NCI-H2196 treated with DMSO at 0.1 percent for 48 hours (cell line): ENCODE measurements around the gene ATRNL1.

ENCODE experiments used
- DNase-seq: peaks from one replicate; lab custom pipeline; 2025; ENCODE audit not compliant: unreplicated experiment; lab: John Stamatoyannopoulos, UW

Gene ATRNL1

DNA sequence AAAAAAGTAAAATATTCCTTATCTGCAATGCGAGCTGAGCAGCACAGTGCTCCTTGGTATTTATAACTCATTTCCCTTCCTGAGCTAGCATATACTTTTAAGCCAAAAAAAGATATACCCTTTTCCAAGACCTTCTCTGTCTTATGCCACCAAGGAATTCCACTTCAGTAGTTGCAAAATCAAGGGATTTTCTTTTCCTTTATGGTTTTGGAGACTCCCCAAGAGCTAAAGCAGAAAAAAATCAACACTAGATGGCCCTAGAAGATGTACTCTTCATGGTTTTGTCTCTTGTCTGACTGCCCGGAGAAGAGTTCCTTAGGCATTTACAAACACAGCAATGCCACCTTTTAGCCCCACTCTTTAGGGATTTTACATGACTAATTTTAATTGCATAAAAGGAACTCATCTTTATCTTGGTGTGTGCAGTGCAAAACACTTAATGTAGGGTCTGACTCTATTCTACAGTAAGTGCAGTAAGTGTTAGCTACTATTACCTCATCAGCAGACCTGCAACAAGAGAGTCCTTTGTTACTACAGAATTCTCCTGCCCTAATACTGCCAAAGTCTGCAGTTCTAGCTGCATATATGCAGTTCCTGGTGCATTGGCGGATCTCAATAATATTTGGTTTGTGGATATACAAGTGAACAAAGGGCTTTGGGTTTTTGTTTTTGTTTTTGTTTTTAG is 736.5 kb downstream of the ATRNL1 start:
- DNase-seq = no peak

DNA sequence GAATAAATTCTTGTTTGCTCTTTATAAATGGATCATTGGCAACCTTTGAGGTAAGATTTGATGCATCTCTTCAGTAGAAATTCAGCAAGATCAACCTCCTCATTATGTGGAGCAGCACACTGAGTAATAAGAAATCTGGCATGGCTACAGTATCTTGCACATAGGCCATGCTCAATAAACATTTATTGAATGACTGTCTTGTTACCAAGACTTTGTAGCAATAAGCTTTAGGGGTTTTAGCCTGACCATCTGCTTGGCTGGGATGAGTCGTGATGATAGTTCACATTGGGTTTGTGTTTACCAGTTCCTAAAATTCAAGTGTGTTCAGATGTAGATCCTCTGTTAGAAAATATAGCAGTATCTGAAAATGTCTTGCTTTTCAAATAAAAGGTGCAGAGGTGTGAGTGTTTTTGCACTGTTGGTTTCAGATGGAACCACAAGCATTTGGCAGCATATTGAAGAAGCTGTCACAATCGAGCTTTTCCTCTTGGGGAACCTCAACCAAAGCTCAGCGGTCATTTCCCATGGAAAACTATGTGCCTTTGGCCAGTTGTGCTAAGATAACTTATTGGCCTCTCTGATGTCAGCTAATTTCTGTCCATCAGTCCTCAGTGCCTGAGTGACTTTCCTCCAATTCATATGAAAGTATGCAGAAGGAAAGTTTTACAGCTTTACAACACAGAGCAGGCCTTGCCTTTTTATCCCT is 737.3 kb downstream of the ATRNL1 start:
- no peak for DNase-seq

GRCh38 chr10:115831016-115831415 is 737.9 kb downstream of the ATRNL1 start:
- DNase-seq = no peak

DNA sequence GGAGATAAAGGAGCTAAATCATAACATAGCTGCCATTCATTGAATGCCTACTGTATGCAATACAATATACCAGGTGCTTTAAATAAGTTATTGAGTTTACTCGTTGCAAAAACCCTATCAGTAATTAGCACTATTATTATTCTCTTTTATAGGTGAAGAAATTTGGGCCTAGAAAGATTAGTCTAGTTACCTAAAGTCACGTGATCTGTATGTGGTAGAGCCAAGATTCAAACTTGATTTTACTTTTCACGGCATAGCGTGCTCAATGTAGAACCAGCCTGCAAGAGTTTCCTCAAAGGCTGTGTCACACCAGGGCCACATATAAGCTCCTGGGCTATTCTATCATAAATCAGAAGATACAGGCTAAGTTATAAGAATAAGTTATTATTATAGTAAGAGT is 740.0 kb downstream of the ATRNL1 start:
- no peak for DNase-seq

DNA sequence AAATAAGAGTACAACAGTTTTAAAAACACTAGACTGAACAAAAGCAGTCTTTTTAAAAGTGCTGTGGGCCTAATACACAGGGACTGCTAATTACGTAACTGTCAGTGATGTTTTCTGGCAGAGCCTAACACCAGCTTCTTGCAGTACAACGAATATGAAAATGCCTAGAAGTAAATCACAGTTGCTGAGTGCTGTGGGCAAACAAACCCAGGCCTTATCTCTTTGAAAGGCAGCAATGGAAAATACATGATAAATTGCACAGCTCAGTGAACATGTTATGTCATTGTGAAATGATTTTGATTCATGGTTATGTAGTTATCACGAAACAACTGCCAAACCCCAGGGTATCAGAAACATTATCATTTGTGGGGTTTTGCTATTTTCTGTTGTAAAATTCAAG is 751.4 kb downstream of the ATRNL1 start:
- DNase-seq = no peak

GRCh38 chr10:115845921-115846320 is 752.8 kb downstream of the ATRNL1 start:
- DNase-seq = no peak

- no peak for DNase-seq
Observed at GRCh38 chr10:115846528-115846927, 753.4 kb downstream of the ATRNL1 start.

DNA sequence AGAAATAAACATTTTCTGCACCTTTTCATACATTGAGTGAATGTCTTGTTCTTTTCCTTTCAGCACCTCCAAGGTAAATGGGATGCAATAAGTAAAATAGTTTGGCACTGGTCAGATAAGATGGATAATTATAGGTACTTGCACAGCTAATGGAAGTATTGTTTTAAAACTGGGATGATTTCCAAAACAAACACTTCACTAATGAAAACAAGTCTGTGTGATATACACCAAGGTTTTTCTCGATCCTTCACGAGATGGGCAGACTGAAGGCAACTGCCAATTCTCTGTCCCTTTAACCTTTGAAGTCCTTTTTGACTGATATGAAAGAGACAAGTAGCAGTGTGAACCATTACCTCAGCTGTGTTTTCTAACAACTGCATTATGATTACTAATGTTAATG is 756.0 kb downstream of the ATRNL1 start:
- no peak for DNase-seq

DNA sequence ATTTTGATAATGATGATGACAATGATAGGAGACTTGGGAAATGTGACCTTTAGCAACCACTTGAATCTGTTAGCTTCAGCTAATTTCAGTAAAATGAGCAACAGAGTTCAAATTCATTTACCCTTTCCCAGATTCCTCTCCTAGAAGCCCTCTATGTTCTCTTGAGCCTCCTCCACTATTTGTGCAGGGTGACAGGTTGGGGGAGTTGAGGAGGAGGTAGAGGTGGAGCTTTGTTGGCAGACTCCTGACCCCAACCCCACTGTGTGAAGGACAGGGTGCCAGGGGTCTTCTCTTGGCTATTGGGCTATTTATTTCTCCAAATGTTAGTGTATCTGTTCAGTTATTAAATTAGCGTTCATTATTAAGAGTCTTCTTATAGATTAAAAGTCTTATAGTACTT is 757.5 kb downstream of the ATRNL1 start:
- no peak for DNase-seq

DNA sequence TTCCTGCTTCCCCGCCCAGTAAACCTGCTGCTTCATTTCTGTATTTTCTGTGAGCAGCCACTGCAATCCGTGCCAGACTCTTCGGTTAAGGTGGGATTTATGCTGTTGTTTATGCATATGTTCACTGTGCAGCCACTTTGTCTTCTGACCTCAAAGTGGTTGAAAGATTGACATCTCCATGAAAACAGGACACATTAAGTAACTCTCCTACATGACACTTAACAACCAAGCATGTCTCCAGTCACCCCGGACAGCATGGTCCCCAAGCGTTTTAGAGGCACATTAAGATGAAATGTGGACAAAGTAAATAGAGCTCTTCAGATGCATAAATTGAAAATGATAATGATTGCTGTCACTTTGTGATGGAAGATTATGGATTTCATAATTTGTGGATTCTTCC is 758.5 kb downstream of the ATRNL1 start:
- DNase-seq = no peak

- no peak for DNase-seq
Observed at GRCh38 chr10:115854740-115855435, 761.7 kb downstream of the ATRNL1 start.

DNA sequence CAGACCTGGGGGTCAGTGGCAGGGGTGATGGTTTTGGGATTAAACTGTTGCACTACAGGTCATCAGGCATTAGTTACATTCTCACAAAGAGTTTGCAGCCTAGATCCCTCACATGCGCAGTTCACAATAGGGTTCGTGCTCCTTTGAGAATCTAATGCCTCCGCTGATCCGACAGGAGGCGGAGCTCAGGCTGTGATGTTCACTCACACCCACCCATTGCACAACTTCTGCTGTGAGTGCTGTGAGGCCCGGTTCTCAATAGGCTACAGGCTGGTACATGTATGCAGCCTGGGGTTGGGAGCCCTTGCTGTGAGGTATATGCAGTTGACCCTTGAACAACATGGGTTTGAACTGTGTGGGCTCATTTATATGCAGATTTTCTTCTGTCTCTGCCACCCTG is 763.4 kb downstream of the ATRNL1 start:
- no peak for DNase-seq

- DNase-seq = no peak
Observed at GRCh38 chr10:115857856-115858255, 764.7 kb downstream of the ATRNL1 start.

- DNase-seq = no peak
Observed at GRCh38 chr10:115860182-115861107, 767.3 kb downstream of the ATRNL1 start.

DNA sequence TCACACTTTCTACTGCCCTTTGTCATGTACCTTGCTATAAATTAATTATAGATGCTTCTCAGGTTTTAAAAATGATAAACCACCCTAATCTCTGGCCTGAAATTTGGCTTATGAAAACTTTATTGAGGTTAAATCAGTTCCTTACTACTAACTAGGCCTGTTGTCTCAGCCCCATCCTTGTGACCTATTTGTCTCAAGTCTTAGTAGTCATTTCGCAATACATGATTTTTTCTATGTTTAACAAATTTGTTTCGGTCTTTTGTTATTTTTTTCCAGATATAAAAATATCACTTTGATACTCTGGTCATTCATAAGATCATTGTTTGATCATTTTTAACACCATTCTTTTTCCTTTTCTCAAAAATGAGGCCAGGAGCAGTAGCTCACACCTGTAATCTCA is 768.3 kb downstream of the ATRNL1 start:
- no peak for DNase-seq

DNA sequence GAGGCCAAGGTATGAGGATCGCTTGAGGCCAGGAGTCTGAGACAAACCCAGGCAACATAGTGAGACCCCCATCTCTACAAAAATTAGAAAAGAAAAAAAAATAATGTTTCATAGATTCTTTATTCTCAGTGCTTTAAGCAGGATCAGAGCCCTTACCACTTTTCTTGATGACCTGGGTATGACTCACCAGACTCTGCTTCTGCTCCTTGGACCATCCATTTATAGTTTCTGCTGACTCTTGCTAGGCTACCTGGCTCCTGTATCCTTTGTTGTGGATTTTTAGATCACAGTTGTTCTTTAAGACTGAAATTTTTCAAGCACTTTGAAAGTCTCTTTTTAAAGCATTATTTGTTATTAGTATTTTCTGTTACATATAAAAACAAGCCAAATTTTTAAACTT is 768.7 kb downstream of the ATRNL1 start:
- DNase-seq = no peak

DNA sequence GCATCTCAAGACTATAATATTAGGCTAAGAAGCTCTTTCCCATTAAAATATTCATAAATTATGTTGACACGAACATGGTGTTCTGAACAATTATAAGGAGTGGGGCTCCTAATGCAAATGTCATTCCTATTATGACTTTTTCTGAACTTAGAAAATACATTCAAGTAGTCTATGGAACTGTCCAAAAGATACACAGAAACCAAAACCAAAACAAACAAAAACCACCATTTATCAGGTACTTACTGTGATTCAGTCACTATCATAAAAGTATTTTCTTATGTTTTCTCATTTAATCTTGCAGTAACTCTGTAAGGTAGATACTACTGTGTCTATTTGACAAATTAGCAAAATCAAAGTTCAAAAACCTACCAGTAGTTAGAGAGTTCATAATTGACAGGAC is 773.0 kb downstream of the ATRNL1 start:
- no peak for DNase-seq

GRCh38 chr10:115866691-115867090 is 773.5 kb downstream of the ATRNL1 start:
- no peak for DNase-seq

- no peak for DNase-seq
Observed at GRCh38 chr10:115867305-115867704, 774.1 kb downstream of the ATRNL1 start.

DNA sequence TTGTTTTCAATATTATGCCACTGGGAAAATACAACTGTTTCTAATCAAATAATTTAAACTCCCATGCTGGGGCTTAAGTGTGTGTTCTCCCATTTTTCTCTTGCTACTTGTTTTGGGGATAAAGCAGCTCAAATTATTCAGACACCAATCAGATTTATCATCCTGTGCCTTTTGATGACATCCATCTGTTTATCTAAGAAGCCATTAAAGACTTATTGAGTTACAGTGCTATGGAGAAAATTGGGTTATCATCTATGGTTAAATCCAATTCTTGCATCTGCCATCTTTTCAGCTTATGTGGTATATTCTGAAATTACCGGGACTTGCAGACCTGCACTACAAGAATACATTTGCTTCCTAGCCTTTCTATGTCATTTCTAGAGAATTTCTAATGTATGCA is 778.7 kb downstream of the ATRNL1 start:
- DNase-seq = no peak

GRCh38 chr10:115875172-115875571 is 782.0 kb downstream of the ATRNL1 start:
- DNase-seq = no peak
